B cell (primary cell): ENCODE data around the gene LHFPL4.

Experiments used
- EZH2 ChIP-seq: IDR thresholded peaks from 2 replicates; pipeline ENCODE4 v1.6.1; 2012; ENCODE audit warnings: borderline replicate concordance, low read depth, mild to moderate bottlenecking, moderate library complexity, low read length; ENCODE audit not compliant: insufficient read depth, poor library complexity, severe bottlenecking
- TF ChIP-seq, protein P1 (sequence below): fragments of 200-600 bp; IDR thresholded peaks from one replicate; pipeline ENCODE4 v1.8.0; 2022; ENCODE audit warnings: antibody characterized with exemption, mild to moderate bottlenecking

DNA sequence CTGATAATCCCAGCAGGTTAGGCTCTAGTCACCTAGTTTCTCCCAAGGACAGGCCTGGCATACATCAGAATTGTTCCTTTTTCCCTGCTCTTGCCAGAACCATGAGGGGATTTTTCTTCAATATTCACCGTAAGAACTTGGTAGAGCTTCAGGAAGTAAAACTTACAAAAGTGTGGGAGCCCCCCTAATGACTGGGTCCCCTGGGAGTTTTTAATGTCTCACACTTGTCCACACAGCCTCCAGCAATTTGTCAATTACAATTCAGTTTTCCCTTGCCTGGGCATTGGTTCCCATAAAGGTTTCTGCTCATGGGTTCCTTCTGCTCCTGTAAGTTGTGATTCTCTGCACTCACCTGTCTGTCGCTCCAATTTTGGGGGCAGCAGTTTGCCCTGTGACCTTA lies 28.5 kb downstream of the LHFPL4 start:
- TF ChIP-seq, protein P1, sequence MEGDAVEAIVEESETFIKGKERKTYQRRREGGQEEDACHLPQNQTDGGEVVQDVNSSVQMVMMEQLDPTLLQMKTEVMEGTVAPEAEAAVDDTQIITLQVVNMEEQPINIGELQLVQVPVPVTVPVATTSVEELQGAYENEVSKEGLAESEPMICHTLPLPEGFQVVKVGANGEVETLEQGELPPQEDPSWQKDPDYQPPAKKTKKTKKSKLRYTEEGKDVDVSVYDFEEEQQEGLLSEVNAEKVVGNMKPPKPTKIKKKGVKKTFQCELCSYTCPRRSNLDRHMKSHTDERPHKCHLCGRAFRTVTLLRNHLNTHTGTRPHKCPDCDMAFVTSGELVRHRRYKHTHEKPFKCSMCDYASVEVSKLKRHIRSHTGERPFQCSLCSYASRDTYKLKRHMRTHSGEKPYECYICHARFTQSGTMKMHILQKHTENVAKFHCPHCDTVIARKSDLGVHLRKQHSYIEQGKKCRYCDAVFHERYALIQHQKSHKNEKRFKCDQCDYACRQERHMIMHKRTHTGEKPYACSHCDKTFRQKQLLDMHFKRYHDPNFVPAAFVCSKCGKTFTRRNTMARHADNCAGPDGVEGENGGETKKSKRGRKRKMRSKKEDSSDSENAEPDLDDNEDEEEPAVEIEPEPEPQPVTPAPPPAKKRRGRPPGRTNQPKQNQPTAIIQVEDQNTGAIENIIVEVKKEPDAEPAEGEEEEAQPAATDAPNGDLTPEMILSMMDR = no peak
- no peak for TF ChIP-seq EZH2
